Measurements from ENCODE around the gene PPP1R36.
"Not testable (repeated sequence)": the region's sequence is repeated elsewhere in the genome, so short reads cannot be mapped to it uniquely, and the experiment has no call there.

The PPP1R36 gene

GRCh38 chr14:64518229-64518628 is 31.5 kb upstream of the PPP1R36 start:
- no peak for DNase-seq (ENCODE audit: low read depth in 2 of 3, low spot score in 2 of 3)

DNA sequence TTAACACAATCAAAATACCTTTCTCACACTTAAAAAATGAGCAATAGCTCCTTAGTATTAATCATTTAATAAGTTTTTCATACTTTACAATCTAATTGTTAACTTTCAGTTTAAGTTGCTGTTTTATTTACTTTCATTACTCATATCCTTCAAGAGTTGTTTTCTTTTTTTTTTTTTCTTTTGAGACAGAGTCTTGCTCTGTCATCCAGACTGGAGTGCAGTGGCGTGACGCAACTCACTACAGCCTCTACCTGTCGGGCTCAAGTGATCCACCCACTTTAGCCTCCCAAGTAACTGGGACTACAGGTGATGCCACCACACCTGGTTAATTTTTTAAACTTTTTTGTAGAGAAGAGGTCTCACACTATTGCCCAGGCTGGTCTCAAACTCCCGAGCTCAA is 29.1 kb upstream of the PPP1R36 start:
- DNase-seq (ENCODE audit: low read depth in 2 of 3, low spot score in 2 of 3) = no peak

- no peak for DNase-seq (ENCODE audit: low read depth in 2 of 3, low spot score in 2 of 3)
These were observed 27.0 kb upstream of the PPP1R36 start for GRCh38 chr14:64522591-64523355.

DNA sequence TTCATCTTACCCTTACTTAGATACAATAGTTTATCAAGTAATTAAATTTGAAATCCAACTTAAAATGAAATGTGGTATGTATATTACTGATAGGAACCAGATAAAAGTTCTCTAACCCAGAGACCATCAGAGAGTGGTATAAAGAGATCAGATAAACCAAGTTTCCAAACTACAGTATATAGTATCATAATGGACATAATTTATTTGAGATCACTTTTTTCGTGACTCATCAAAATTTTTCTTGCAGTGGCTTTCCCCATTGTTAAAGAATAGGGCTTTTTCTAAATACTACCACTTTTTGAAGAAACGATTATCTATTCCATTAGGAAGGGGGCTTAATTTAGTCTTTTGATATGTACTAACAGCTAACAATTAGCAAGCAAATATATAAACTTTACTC is 24.4 kb upstream of the PPP1R36 start:
- DNase-seq (ENCODE audit: low read depth in 2 of 3, low spot score in 2 of 3) = no peak

DNA sequence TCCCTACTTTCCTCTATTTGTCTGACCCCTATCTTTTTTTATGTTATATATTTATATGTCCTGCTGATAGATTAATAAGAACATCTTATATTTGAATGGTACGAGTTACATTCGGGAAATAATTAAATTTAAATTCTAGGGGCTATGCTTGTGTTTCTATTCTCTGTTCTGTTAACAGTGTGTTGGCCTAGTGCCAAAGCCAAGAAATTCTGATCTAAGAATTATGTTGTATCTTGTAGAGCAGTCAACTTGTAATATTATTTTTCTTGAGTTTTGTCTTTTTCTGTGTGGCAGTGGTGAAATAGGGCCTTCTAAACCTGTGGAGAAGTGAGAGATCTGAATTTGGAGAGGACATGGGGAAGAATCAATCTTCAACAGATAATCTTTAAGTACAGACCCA is 18.2 kb upstream of the PPP1R36 start:
- DNase-seq (ENCODE audit: low read depth in 2 of 3, low spot score in 2 of 3) = no peak

GRCh38 chr14:64536488-64537245 is 13.1 kb upstream of the PPP1R36 start:
- no peak for DNase-seq (ENCODE audit: low read depth in 2 of 3, low spot score in 2 of 3)

DNA sequence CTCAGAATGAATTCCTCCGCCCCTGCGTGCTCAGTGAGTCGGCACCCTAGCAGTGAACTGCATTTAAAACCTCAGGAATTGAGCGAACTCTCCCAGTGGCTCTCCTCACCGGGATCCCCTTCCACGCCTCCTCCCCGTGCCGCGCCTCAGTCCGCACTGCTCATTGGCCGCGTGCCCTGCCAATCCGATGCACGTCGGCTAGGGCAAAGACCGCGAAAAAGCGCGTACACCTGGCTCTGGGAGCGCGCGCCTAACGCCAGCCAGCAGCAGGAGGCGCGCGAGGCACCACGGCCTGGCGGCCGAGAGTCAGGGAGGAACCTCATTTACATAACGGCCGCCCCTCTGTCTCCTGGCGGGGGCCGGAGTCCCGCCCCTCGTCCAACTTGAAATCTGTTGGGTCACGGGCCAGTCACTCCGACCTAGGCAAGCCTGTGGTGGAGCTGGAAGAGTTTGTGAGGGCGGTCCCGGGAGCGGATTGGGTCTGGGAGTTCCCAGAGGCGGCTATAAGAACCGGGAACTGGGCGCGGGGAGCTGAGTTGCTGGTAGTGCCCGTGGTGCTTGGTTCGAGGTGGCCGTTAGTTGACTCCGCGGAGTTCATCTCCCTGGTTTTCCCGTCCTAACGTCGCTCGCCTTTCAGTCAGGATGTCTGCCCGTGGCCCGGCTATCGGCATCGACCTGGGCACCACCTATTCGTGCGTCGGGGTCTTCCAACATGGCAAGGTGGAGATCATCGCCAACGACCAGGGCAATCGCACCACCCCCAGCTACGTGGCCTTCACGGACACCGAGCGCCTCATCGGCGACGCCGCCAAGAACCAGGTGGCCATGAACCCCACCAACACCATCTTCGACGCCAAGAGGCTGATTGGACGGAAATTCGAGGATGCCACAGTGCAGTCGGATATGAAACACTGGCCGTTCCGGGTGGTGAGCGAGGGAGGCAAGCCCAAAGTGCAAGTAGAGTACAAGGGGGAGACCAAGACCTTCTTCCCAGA is 9.3 kb upstream of the PPP1R36 start, which contains the start of gene HSPA2:
HSPA2 (plus strand) TSS at position 534 of the 995 bp plus-strand sequence; CDS start at position 643, 109 bp downstream.
- DNase-seq (ENCODE audit: low read depth in 2 of 3, low spot score in 2 of 3) = peak; percentile 82 to 91 (median 84)

DNA sequence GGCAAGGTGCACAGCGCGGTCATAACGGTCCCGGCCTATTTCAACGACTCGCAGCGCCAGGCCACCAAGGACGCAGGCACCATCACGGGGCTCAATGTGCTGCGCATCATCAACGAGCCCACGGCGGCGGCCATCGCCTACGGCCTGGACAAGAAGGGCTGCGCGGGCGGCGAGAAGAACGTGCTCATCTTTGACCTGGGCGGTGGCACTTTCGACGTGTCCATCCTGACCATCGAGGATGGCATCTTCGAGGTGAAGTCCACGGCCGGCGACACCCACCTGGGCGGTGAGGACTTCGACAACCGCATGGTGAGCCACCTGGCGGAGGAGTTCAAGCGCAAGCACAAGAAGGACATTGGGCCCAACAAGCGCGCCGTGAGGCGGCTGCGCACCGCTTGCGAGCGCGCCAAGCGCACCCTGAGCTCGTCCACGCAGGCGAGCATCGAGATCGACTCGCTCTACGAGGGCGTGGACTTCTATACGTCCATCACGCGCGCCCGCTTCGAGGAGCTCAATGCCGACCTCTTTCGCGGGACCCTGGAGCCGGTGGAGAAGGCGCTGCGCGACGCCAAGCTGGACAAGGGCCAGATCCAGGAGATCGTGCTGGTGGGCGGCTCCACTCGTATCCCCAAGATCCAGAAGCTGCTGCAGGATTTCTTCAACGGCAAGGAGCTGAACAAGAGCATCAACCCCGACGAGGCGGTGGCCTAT is 8.3 kb upstream of the PPP1R36 start:
- no peak for DNase-seq (ENCODE audit: low read depth in 2 of 3, low spot score in 2 of 3)

DNA sequence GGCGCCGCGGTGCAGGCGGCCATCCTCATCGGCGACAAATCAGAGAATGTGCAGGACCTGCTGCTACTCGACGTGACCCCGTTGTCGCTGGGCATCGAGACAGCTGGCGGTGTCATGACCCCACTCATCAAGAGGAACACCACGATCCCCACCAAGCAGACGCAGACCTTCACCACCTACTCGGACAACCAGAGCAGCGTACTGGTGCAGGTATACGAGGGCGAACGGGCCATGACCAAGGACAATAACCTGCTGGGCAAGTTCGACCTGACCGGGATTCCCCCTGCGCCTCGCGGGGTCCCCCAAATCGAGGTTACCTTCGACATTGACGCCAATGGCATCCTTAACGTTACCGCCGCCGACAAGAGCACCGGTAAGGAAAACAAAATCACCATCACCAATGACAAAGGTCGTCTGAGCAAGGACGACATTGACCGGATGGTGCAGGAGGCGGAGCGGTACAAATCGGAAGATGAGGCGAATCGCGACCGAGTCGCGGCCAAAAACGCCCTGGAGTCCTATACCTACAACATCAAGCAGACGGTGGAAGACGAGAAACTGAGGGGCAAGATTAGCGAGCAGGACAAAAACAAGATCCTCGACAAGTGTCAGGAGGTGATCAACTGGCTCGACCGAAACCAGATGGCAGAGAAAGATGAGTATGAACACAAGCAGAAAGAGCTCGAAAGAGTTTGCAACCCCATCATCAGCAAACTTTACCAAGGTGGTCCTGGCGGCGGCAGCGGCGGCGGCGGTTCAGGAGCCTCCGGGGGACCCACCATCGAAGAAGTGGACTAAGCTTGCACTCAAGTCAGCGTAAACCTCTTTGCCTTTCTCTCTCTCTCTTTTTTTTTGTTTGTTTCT is 7.6 kb upstream of the PPP1R36 start:
- no peak for DNase-seq (ENCODE audit: low read depth in 2 of 3, low spot score in 2 of 3)

GRCh38 chr14:64542836-64543201 is 6.9 kb upstream of the PPP1R36 start:
- DNase-seq (ENCODE audit: low read depth in 2 of 3, low spot score in 2 of 3) = no peak

DNA sequence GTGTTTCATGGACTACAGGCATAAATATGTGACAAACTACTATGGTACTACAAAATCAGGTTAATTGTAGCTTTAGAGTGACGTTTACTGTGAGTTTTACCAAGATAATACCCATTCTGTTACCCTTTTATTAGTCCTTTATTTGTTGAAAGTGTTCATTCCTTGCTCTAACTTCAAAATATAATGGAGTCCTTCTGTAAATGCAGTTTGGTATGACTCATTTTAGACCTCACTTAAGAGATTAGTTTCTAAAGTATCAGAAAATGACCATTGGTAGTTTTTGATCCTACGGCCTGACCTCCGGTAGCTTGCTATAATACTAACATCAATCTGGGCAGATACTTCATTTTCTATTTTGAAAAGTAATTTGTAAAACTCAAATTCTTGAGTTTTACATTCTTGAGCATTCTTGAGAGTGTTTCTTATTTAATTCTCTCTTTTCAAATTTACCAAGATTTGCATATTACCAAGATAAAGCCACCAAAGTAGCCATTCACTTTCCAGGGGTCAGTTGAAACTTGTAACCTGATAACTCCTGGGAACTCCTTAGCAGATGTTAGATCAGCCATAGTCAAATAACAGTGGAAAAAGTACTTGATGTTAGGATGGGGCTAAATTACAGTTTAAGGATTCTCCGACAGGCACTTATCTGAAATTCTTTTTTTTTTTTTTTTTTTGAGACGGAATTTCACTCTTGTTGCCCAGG is 5.0 kb upstream of the PPP1R36 start:
- DNase-seq (ENCODE audit: low read depth in 2 of 3, low spot score in 2 of 3) = no peak

- no peak for DNase-seq (ENCODE audit: low read depth in 2 of 3, low spot score in 2 of 3)
These were observed 745 bp upstream of the PPP1R36 start for GRCh38 chr14:64549016-64549415.

- no peak for DNase-seq (ENCODE audit: low read depth in 2 of 3, low spot score in 2 of 3)
These were observed 1.0 kb downstream of the PPP1R36 start for GRCh38 chr14:64550621-64551333.

DNA sequence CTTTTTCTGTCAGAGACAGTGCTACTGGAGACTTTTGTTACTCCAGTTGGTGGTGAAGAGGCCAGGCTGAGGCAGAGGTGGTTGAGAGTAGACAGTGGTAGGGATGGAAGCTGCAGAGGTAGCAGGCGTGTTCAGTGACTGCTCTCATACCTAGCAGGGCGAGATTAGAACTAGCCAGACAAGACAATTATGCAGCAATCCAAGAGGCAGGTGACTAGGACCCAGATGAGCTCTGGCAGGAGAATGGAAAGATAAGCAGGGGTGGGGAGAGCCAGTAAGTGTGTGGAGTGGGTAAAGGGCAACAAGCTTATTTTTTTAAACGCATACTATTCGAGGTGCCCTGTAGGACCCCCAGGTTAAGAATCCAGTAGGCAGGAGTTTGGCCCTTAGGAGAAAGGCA is 4.8 kb downstream of the PPP1R36 start:
- DNase-seq (ENCODE audit: low read depth in 2 of 3, low spot score in 2 of 3) = no peak

DNA sequence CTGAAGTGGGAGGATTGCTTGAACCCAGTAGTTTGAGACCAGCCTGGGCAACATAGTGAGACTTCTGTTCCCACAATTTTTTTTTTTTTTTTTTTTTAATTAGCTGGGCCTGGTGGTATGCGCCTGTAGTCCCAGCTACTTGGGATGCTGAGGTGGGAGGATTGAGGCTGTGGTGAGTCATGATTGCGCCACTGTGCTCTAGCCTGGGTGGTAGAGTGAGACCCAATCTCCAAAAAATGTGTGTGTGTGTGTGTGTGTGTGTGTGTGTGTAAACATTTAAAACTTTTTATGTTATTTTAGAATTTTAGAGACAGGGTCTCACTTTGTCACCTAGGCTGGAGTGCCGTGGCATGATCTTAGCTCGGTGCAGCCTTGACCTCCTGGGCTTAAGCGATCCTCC is 6.8 kb downstream of the PPP1R36 start:
- DNase-seq (ENCODE audit: low read depth in 2 of 3, low spot score in 2 of 3) = no peak

DNA sequence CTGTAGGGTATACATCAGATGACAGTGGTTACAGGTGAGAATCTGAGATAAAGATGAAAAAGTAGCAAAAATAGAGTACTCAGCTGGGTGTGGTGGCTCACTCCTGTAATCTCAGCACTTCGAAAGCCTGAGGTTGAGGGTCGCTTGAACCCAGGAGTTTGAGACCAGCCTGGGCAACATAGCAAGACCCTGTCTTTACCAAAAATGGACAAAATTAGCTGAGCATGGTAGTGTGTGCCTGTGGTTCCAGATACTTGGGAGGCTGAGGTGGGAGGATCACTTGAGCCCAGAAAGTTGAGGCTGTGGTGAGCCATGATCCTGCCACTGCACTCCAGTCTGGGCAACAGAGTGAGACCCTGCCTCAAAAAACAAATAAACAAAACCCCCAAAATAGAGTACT is 8.5 kb downstream of the PPP1R36 start:
- DNase-seq (ENCODE audit: low read depth in 2 of 3, low spot score in 2 of 3) = not testable (repeated sequence)

DNA sequence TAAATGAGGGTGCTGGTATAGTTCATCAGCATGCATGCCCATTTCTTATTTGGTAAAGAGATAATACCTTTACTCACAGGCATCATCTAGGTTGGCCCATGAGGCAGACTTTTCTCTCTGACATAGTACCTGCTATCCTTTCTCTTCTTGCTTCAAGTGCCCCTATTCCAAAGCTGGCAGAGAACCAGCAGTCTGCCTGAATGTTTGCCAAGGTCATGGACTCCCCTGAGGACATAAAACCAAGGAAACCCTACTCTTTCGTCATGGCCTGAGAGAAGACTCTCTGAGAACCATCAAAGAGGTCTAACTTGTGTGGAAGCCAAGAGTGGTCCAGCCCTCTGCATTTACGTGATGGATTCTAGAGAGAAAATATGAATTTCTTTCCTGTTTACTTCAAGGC is 11.9 kb downstream of the PPP1R36 start:
- DNase-seq (ENCODE audit: low read depth in 2 of 3, low spot score in 2 of 3) = no peak

DNA sequence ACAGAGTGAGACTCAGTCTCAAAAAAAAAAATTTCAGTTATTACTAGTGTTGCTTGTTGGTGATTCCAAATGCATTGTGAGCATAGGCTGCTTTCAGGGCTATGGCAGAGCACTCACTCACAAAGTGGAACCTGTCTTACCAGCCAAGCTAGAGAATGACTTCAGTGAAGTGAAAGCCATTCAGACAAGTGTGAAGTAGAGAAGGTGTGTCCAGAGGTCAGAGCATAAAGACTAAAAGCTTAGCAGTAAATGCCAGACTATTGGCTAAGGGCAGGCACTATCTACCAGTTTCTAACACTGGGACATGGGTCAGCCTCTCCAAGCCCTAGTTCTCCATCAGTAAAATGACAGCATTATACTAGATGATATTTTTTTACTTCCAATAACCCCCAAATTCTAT is 12.7 kb downstream of the PPP1R36 start:
- DNase-seq (ENCODE audit: low read depth in 2 of 3, low spot score in 2 of 3) = no peak

DNA sequence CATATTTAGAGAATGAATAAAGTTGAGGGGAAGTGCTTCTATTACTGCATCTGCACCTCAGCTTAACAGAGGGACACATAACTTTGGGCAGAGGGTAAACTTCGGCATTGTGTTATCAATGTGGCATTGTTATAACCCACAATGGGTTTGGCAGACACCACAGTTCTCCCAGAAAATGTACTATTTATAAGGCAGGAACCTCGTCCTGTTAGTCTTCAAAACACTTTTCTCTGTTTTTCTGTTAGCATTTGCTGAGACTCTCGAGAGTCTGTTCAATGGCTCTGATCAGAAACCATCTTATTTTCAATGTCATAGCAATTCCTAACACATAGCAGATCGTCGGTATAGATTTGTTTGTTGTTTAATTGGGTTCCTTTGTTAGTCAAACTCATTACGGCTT is 13.9 kb downstream of the PPP1R36 start:
- no peak for DNase-seq (ENCODE audit: low read depth in 2 of 3, low spot score in 2 of 3)
